GM12891 (cell line): Measurements from ENCODE around the gene CCDC169.
"Not testable (repeated sequence)": the region's sequence is repeated elsewhere in the genome, so short reads cannot be mapped to it uniquely, and the experiment has no call there.

Experiments
- DNase-seq: peaks from one replicate; pipeline ENCODE4 v3.0.0; 2011; ENCODE audit warnings: low spot score; ENCODE audit not compliant: insufficient read length
- FAIRE-seq: peaks from 2 replicates; lab custom pipeline; 2011; peaks lifted over from hg19 to GRCh38; lab: Jason Lieb, UNC
- PAX5 ChIP-seq: IDR thresholded peaks from 2 replicates; pipeline ENCODE4 v1.6.1; 2011; ENCODE audit warnings: low read length, moderate library complexity, mild to moderate bottlenecking; ENCODE audit not compliant: insufficient read depth, severe bottlenecking
- POLR2A ChIP-seq: IDR thresholded peaks from 2 replicates; pipeline ENCODE4 v1.6.1; 2011; ENCODE audit warnings: low read depth, low read length, control low read depth
- POLR2AphosphoS5 ChIP-seq: IDR thresholded peaks from 2 replicates; pipeline ENCODE4 v1.6.1; 2011; ENCODE audit warnings: low read depth, low read length, control low read depth
- POU2F2 ChIP-seq: IDR thresholded peaks from 2 replicates; pipeline ENCODE4 v1.6.1; 2011; ENCODE audit warnings: low read depth, mild to moderate bottlenecking, control low read depth, low read length, moderate library complexity
- SPI1 ChIP-seq: IDR thresholded peaks from 2 replicates; pipeline ENCODE4 v1.6.1; 2011; ENCODE audit warnings: low read depth, low read length, control low read depth
- TAF1 ChIP-seq: IDR thresholded peaks from 2 replicates; pipeline ENCODE4 v1.6.1; 2011; ENCODE audit warnings: low read depth, low read length, control low read depth

CCDC169 gene

DNA sequence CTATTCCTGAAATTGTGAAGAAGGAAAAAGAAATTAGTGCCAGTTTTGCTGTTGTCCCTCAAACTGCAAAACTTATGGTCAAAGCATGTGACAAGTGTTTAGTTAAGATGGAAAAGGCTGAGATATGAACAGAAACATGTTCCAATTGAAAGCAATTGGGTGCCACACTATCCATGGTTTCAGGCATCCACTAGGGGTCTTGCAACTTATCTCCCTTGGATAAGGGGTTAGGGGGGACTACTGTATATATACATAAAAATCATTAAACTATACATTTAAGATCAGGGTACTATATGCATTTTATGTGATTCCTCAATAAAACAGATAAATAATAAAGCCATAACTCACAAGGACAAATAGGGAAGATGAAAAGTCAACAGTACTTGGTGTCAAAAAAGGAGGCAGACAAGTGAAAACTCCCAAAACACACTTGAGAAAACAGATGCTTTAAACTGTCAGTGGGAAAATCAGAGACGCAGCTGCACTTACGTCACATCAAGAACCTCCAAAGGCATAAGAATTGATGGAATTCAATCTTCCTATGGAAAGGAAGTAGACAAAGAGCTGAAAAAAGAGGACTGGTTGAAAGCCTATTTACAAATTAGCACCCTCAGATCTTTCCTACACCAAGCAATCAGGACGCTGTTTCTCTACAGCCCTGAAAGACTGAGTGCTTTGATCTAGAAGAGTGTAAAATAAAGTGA, 40.5 kb upstream of the CCDC169 start:
- FAIRE-seq (no peak), DNase-seq (no peak)
- TF ChIP-seq POU2F2 (no peak), POLR2AphosphoS5 (no peak), TAF1 (no peak), POLR2A (no peak), PAX5 (no peak), SPI1 (no peak)

DNA sequence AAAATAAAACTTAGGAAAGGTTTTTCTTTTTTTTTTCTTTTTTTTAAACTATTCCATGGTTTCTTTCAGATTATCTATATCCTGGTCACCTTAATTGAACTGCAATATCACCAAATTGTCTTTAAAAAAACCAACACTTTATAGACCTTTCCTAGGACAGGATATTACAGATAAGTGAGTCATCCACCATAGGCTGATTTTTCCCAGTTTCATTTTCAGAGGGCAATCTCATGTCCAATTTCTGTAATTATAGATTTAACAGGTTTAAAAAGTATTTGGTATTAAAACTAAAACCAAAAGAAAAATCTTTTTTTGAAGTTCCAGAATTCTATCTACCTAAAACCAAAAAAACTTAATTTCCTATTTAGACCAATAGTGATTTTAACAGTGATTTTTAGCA, 35.4 kb upstream of the CCDC169 start:
- no peak for DNase-seq
- FAIRE-seq, result no peak
- TF ChIP-seq POLR2A (no peak), POU2F2 (no peak), TAF1 (no peak), SPI1 (no peak), POLR2AphosphoS5 (no peak), PAX5 (no peak)

DNA sequence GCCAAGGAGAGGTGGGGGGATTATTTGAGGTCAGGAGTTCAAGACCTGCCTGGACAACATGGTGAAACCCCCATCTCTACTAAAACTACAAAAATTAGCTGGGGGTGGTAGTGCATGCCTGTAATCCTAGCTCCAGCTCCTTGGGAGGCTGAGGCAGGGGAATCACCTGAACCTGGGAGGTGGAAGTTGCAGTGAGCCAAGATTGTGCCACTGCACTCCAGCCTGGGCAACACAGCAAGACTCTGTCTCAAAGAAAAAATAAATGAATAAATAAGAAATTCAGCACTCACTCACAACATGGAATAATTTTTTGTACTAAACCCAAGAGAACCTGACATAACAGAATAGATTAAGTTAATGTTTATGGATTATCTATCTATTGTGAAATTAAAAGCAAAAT, 34.6 kb upstream of the CCDC169 start:
- not testable (repeated sequence) for FAIRE-seq, DNase-seq

DNA sequence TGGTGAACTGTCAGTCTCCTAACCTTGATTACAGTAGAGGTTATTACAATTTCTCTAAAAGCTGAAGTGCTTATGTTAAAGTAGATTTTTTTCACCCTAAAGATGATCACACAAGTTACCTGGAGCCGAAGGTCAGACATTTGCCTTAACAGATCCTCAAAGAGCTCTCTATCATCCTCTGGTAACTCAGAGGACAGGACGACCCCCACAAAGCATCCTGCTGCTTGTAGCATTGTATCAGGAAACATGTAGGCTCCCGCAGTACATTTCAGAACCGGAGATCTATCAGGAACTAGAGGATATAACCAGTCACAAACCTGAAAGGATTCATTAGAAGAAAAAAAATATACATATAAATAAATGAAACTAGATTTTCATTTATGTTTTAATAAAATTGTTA, 33.7 kb upstream of the CCDC169 start:
- FAIRE-seq (no peak), DNase-seq (no peak)
- TF ChIP-seq TAF1 (no peak), POU2F2 (no peak), POLR2AphosphoS5 (no peak), PAX5 (no peak), POLR2A (no peak), SPI1 (no peak)

DNA sequence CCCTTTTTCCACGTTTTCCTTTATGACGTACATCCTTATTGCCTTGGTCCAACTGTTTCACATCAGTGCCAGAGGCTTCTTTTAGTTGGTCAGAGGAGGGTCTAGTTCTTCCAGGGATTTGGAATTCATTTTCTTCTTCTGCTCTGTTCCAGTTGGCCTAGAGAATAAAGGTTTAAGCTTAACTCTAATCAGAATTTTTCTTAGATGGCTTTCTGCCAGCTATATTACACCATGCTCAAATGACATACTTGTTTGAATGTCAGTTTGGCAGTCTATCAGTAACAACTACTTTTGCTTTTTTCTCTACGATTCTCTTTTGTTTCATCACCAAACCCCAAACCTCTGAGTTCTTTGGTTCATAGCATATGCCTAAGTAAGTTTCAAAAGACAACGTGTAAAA, 31.7 kb upstream of the CCDC169 start:
- no peak for DNase-seq
- FAIRE-seq, result no peak
- TF ChIP-seq SPI1 (no peak), POU2F2 (no peak), POLR2A (no peak), TAF1 (no peak), POLR2AphosphoS5 (no peak), PAX5 (no peak)

DNA sequence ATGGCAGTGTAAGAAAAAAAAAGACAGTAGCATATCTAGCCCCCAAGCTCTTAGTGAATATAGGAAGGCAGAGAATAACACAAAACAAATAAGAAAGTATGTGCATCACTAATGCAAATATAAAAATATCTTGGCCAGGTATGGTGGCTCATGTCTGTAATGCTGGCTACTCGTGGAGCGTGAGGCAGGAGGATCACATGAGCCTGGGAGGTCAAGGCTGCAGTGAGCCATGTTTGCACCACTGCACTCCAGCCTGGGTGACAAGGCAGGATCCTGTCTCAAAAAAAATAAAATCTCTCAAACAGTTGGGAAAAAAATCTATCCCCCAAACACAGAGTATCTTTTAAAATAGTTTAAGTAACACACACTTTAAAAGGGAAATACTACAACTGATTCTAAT, 31.2 kb upstream of the CCDC169 start:
- TF ChIP-seq POLR2A (no peak), TAF1 (no peak), PAX5 (no peak)
- FAIRE-seq, result no peak
- no peak for DNase-seq

DNA sequence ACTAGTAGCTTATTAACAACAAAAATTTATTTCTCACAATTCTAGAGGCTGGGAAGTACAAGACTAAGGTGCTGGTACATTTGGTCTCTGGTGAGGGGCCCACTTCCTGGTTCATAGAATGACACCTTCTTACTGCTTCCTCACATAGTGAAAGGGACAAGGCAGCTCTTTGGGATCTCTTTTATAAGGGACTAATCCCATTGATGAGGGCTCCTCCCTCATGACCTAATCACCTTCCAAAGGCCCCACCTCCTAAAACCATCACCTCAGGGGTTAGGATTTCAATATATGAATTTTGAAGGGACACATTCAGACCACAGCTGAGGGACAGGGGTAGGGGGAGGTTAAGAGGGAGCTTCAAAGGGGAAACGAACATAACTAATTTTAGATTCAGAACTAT, 28.3 kb upstream of the CCDC169 start:
- FAIRE-seq (no peak), DNase-seq (no peak)
- TF ChIP-seq POU2F2 (no peak), POLR2AphosphoS5 (no peak), TAF1 (no peak)

DNA sequence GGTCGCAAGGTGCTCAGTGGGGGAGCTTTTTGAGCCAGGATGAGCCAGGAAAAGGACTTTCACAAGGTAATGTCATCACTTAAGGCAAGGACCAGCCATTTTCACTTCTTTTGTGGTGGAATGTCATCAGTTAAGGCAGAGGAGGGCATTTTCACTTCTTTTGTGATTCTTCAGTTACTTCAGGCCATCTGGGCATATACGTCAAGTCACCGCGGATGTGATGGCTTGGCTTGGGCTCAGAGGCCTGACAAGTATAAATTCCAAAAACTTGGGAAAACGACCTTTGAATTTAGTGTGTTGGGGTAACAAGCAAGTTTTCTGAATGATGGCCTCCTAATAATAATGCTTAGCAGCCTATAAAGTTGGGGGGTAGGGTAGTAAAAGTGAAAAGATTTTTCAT, 27.3 kb upstream of the CCDC169 start:
- FAIRE-seq, DNase-seq: not testable (repeated sequence)

DNA sequence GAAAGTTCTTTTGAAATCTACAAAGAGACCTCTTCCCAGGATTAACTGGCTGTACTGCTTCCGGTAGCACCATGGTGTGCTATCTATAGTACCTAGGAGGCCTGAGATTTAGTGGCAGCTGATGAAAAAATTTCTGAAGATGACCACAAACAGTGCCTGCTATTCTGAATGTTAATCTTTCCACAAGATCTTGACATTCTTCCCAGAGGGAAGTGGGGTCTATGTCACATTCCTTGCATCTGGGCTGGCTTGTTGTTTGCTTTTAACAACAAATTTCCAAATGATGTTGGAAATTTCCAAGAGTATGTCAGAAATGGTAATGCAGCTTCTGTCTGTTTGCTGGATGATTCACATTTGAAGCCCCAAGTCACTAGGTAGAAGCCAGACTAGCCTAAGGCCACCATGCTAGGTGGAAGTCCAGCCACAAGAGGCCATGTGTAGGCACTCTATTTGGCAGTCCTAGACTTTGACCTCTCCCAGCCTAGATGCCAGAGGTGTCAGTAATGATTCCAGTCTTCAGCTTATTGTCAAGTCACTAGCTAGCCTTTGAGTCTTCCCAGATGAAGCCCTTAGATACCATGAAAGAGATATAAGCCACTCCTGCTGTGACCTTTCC, 26.4 kb upstream of the CCDC169 start:
- TF ChIP-seq POLR2A (no peak), SPI1 (no peak), PAX5 (no peak), POU2F2 (no peak), POLR2AphosphoS5 (no peak), TAF1 (no peak)
- DNase-seq (no peak), FAIRE-seq (no peak)

DNA sequence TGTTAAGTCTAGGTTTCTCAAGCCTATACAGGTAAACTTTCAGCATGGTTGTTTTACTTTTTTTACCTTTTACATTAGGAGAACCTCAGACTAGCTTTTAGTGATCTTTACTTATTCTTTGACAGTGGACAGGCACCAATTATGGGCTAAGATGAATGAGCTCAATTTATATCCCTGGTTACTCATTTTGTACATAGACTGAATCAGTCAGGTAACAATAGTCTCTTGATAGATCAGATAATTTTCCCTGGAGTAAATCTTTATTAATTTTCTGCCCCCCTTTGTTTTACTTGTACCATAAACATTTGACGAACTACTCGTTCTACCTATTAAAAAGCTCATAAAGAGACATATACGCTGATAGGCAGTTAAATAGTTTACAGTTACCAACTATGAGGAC, 25.8 kb upstream of the CCDC169 start:
- TF ChIP-seq POLR2A, result no peak
- TF ChIP-seq POU2F2, result no peak
- no peak for TF ChIP-seq TAF1
- no peak for TF ChIP-seq SPI1
- no peak for TF ChIP-seq POLR2AphosphoS5
- no peak for TF ChIP-seq PAX5
- FAIRE-seq, result no peak
- DNase-seq, result no peak

DNA sequence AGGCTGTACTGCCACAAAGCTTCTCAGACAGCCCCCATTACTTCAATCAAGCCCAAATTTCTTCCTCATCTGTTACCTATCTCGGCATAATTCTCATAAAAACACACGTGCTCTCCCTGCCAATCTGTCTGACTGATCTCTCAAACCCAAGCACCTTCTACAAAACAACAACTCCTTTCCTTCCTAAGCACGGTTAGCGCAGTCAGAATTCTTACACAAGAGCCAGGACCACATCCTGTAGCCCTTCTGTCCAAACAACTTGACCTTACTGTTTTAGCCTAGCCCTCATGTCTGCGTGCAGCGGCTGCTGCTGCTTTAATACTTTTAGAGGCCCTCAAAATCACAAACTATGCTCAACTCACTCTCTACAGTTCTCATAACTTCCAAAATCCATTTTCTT, 22.2 kb upstream of the CCDC169 start:
- FAIRE-seq, DNase-seq: not testable (repeated sequence)
